Fibroblast of lung (primary cell): ENCODE results near the gene PEX11G. TPM values are rescaled to one million over a fixed set of nuclear protein-coding genes. Genes with fewer than 3 reads are reported as not detected.

Experiments
- DNase-seq, 2 donors: peaks; one replicate each; pipeline versions ENCODE4 v3.0.0 to v3.0.0-alpha.2; 2010; ENCODE audit warnings: low read depth in 2 of 2
- H2AFZ ChIP-seq: 2 replicates; pipeline ENCODE4 v1.5.1; 2012; ENCODE audit warnings: low read length, control low read depth, inconsistent platforms
- H3K27ac ChIP-seq: 2 replicates; pipeline ENCODE4 v1.5.1; 2011; ENCODE audit warnings: low read length, control low read depth; ENCODE audit not compliant: insufficient read depth
- H3K27me3 ChIP-seq: 2 replicates; pipeline ENCODE4 v1.5.1; 2011; ENCODE audit warnings: mild to moderate bottlenecking, low read length; ENCODE audit not compliant: control insufficient read depth, insufficient read depth
- H3K36me3 ChIP-seq: 2 replicates; pipeline ENCODE4 v1.5.1; 2011; ENCODE audit warnings: low read length; ENCODE audit not compliant: control insufficient read depth, insufficient read depth
- H3K4me1 ChIP-seq: 2 replicates; pipeline ENCODE4 v1.5.1; 2011; ENCODE audit warnings: low read length; ENCODE audit not compliant: control insufficient read depth, insufficient read depth; ENCODE audit errors: extremely low read depth
- H3K4me2 ChIP-seq: 2 replicates; pipeline ENCODE4 v1.5.1; 2011; ENCODE audit warnings: low read length, control low read depth; ENCODE audit not compliant: insufficient read depth; ENCODE audit errors: extremely low read depth
- H3K4me3 ChIP-seq, 4 experiments: fragments of 200-600 bp in 1 of 4; sonication (generic) in 1 of 4; replicated peaks in 1 of 4; 2 replicates each; pipeline ENCODE4 v1.5.1; 2011 to 2016; ENCODE audit warnings: low read length in 4 of 4, low read depth in 3 of 4, mild to moderate bottlenecking in 3 of 4, control low read depth in 2 of 4, inconsistent platforms in 1 of 4, mixed read lengths in 1 of 4; ENCODE audit not compliant: insufficient read depth in 1 of 4; ENCODE audit errors: control extremely low read depth in 1 of 4
- H3K79me2 ChIP-seq: 2 replicates; pipeline ENCODE4 v1.5.1; 2012; ENCODE audit warnings: mild to moderate bottlenecking, low read length, inconsistent platforms; ENCODE audit not compliant: control insufficient read depth, insufficient read depth
- H3K9ac ChIP-seq: 2 replicates; pipeline ENCODE4 v1.5.1; 2011; ENCODE audit warnings: mild to moderate bottlenecking, low read length, control low read depth; ENCODE audit not compliant: insufficient read depth
- H3K9me3 ChIP-seq: 2 replicates; pipeline ENCODE4 v1.5.1; 2012; ENCODE audit warnings: low read depth, low read length; ENCODE audit not compliant: control insufficient read depth, insufficient read depth
- H4K20me1 ChIP-seq: 2 replicates; pipeline ENCODE4 v1.5.1; 2011; ENCODE audit warnings: low read length; ENCODE audit not compliant: control insufficient read depth, insufficient read depth; ENCODE audit errors: extremely low read depth
- CTCF ChIP-seq, 2 donors: IDR thresholded peaks in 1 of 2; conservative IDR thresholded peaks in 1 of 2; 1 replicate in 1 of 2; 2 replicates in 1 of 2; pipeline ENCODE4 v1.5.1; 2011 to 2012; ENCODE audit warnings: low read length in 2 of 2, control low read depth in 1 of 2, inconsistent platforms in 1 of 2, low read depth in 1 of 2, mild to moderate bottlenecking in 1 of 2
- EZH2 ChIP-seq: IDR thresholded peaks from 2 replicates; pipeline ENCODE4 v1.5.1; 2012; ENCODE audit warnings: low read length, control low read depth, mild to moderate bottlenecking; ENCODE audit errors: missing control alignments
- polyA plus RNA-seq, 2 donors: library from polyadenylated mRNA; depleted of rRNA in 1 of 2; stranded (reverse) in 1 of 2; unstranded in 1 of 2; fragments of >200 nt; gene quantifications; 2 replicates each; pipeline ENCODE4 v1.2.1, GENCODE V29; 2011 to 2012; ENCODE audit warnings: missing spikeins in 1 of 2
- total RNA-seq: library from RNA; depleted of rRNA; stranded (reverse); fragments of >200 nt; gene quantifications from 2 replicates; pipeline ENCODE4 v1.2.1, GENCODE V29; 2014

PEX11G gene
- total and polyA plus RNA-seq, 2 donors (not counting 1 experiment from before 2014, with no cell fraction given): 1.2 to 3.8 TPM

GRCh38 chr19:7507884-7508283 is 19.0 kb upstream of the PEX11G start:
- no peak overlapping the region for H2AFZ ChIP-seq
- TF ChIP-seq CTCF (conservative IDR thresholded peaks at IDR 0.05 in 1 of 2, IDR thresholded peaks at IDR 0.05 in 1 of 2; ENCODE audit: low read depth in 1 of 2, low read length in 2 of 2) (no peak), EZH2 (no peak)

GRCh38 chr19:7506385-7507328 is 17.8 kb upstream of the PEX11G start:
- H3K9me3 ChIP-seq: no peaks in the 10 kb centered on the region
- TF ChIP-seq EZH2 (no peak), CTCF (conservative IDR thresholded peaks at IDR 0.05 in 1 of 2, IDR thresholded peaks at IDR 0.05 in 1 of 2; ENCODE audit: low read depth in 1 of 2, low read length in 2 of 2) (no peak)
- peak; percentile 75 to 88 for DNase-seq
- no peak overlapping the region for H3K4me2 ChIP-seq
- no peaks in the 10 kb centered on the region for H4K20me1 ChIP-seq
- no peaks in the 10 kb centered on the region for H3K79me2 ChIP-seq
- no peaks in the 10 kb centered on the region for H3K27me3 ChIP-seq
- no peak overlapping the region for H3K27ac ChIP-seq
- H3K9ac ChIP-seq: no peak overlapping the region
- H3K4me3 ChIP-seq: no peak overlapping the region
- H3K36me3 ChIP-seq: no peaks in the 10 kb centered on the region
- H2AFZ ChIP-seq: no peak overlapping the region
- H3K4me1 ChIP-seq: peaks cover 2% of the 10 kb centered on the region

More at GRCh38 chr19:7507884-7508283, 19.0 kb upstream of the PEX11G start:
- Histone ChIP-seq H3K9ac (no peak overlapping the region), H3K4me1 (peaks cover 2% of the 10 kb centered on the region), H3K79me2 (no peaks in the 10 kb centered on the region), H3K36me3 (no peaks in the 10 kb centered on the region), H3K9me3 (no peaks in the 10 kb centered on the region), H3K27me3 (no peaks in the 10 kb centered on the region), H3K4me3 (no peak overlapping the region), H4K20me1 (no peaks in the 10 kb centered on the region), H3K4me2 (peak overlapping the region; percentile 25), H3K27ac (no peak overlapping the region)
- DNase-seq: peak; percentile 82 to 85

GRCh38 chr19:7505682-7506384 is 17.0 kb upstream of the PEX11G start:
- H3K27ac ChIP-seq: no peak overlapping the region
- H3K4me3 ChIP-seq: no peak overlapping the region
- H3K27me3 ChIP-seq: no peaks in the 10 kb centered on the region
- H3K4me1 ChIP-seq: peaks cover 2% of the 10 kb centered on the region
- no peaks in the 10 kb centered on the region for H3K79me2 ChIP-seq
- H4K20me1 ChIP-seq: no peaks in the 10 kb centered on the region
- no peak for DNase-seq
- H3K9ac ChIP-seq: no peak overlapping the region
- H3K4me2 ChIP-seq: no peak overlapping the region
- H3K36me3 ChIP-seq: no peaks in the 10 kb centered on the region
- H2AFZ ChIP-seq: no peak overlapping the region
- no peaks in the 10 kb centered on the region for H3K9me3 ChIP-seq
- TF ChIP-seq EZH2: no peak
- no peak for TF ChIP-seq CTCF (conservative IDR thresholded peaks at IDR 0.05 in 1 of 2, IDR thresholded peaks at IDR 0.05 in 1 of 2; ENCODE audit: low read depth in 1 of 2, low read length in 2 of 2)
